Chondrocyte (in vitro differentiated cells): ENCODE results near the gene ZNF280A. TPM values are rescaled to one million over a fixed set of nuclear protein-coding genes. Genes with fewer than 3 reads are reported as not detected.

Experiments
- DNase-seq: peaks from one replicate; pipeline ENCODE4 v3.0.0; 2021; ENCODE audit warnings: mixed read lengths, low spot score
- H3K27ac Mint-ChIP-seq: one replicate; pipeline ENCODE4 v1.8.0; 2021; ENCODE audit warnings: mild to moderate bottlenecking, moderate library complexity, mixed read lengths; ENCODE audit not compliant: unreplicated experiment
- H3K27me3 Mint-ChIP-seq: 2 replicates; pipeline ENCODE4 v1.8.0; 2021; ENCODE audit warnings: low read depth, mixed read lengths
- H3K36me3 Mint-ChIP-seq: 2 replicates; pipeline ENCODE4 v1.8.0; 2021; ENCODE audit warnings: low read depth, mixed read lengths
- H3K4me1 Mint-ChIP-seq: 2 replicates; pipeline ENCODE4 v1.8.0; 2021; ENCODE audit warnings: low read depth, mild to moderate bottlenecking, mixed read lengths
- H3K4me3 Mint-ChIP-seq: one replicate; pipeline ENCODE4 v1.8.0; 2021; ENCODE audit warnings: mild to moderate bottlenecking, moderate library complexity, mixed read lengths; ENCODE audit not compliant: unreplicated experiment
- H3K9me3 Mint-ChIP-seq: 2 replicates; pipeline ENCODE4 v1.8.0; 2021; ENCODE audit warnings: low read depth, mixed read lengths
- CTCF ChIP-seq: fragments of 200-600 bp; sonication (generic); IDR thresholded peaks from 2 replicates; pipeline ENCODE4 v1.5.0; 2021; ENCODE audit warnings: antibody characterized with exemption, mild to moderate bottlenecking, moderate library complexity
- total RNA-seq: library from RNA; stranded (reverse); gene quantifications from 3 replicates; pipeline ENCODE4 v1.2.1, GENCODE V29; 2021

Gene ZNF280A
- total RNA-seq, 1 donor from 2014 or later, result not detected

GRCh38 chr22:22545084-22545483 lies 25.0 kb upstream of the ZNF280A start:
- no peak for DNase-seq
- Mint-ChIP-seq H3K27me3 (peaks cover 10% of the 10 kb centered on the region), H3K4me1 (no peaks in the 10 kb centered on the region), H3K27ac (no peak overlapping the region), H3K4me3 (no peak overlapping the region), H3K9me3 (peaks cover 2% of the 10 kb centered on the region), H3K36me3 (no peaks in the 10 kb centered on the region)
- no peak for TF ChIP-seq CTCF

GRCh38 chr22:22538226-22538989 lies 18.3 kb upstream of the ZNF280A start:
- Mint-ChIP-seq H3K36me3 (no peaks in the 10 kb centered on the region), H3K9me3 (peaks cover 3% of the 10 kb centered on the region), H3K4me3 (no peak overlapping the region), H3K4me1 (no peaks in the 10 kb centered on the region), H3K27me3 (peaks cover 12% of the 10 kb centered on the region), H3K27ac (no peak overlapping the region)
- TF ChIP-seq CTCF, result no peak
- no peak for DNase-seq

GRCh38 chr22:22536916-22537315 lies 16.8 kb upstream of the ZNF280A start:
- no peak for TF ChIP-seq CTCF
- peaks cover 3% of the 10 kb centered on the region for H3K9me3 Mint-ChIP-seq
- H3K4me1 Mint-ChIP-seq, result no peaks in the 10 kb centered on the region

GRCh38 chr22:22536515-22536914 lies 16.4 kb upstream of the ZNF280A start:
- peaks cover 12% of the 10 kb centered on the region for H3K27me3 Mint-ChIP-seq

More at GRCh38 chr22:22536916-22537315, 16.8 kb upstream of the ZNF280A start:
- Mint-ChIP-seq H3K27ac (no peak overlapping the region), H3K27me3 (peaks cover 12% of the 10 kb centered on the region), H3K36me3 (no peaks in the 10 kb centered on the region), H3K4me3 (no peak overlapping the region)
- no peak for DNase-seq

DNA sequence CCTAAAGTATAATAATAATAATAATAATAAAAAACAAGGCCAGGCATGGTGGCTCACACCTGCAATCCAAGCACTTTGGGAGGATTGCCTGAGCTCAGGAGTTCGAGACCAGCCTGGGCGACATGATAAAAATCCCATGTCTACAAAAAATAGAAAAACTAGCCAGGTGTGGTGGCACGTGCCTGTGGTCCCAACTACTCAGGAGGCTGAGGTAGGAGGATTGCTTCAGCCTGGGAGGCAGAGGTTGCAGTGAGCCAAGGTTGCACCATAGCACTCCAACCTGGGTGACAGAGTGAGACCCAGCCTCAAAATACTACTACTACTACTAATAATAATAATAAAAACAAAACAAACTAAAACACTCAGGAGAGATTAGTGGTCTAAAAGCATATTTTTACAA lies 15.6 kb upstream of the ZNF280A start:
- Mint-ChIP-seq H3K36me3 (no peaks in the 10 kb centered on the region), H3K27me3 (peaks cover 12% of the 10 kb centered on the region), H3K4me1 (no peaks in the 10 kb centered on the region), H3K27ac (no peak overlapping the region), H3K4me3 (no peak overlapping the region), H3K9me3 (peaks cover 3% of the 10 kb centered on the region)
- DNase-seq, result no peak
- no peak for TF ChIP-seq CTCF

More at GRCh38 chr22:22536515-22536914, 16.4 kb upstream of the ZNF280A start:
- Mint-ChIP-seq H3K4me3 (no peak overlapping the region), H3K27ac (no peak overlapping the region), H3K4me1 (no peaks in the 10 kb centered on the region), H3K9me3 (peaks cover 3% of the 10 kb centered on the region), H3K36me3 (no peaks in the 10 kb centered on the region)
- no peak for TF ChIP-seq CTCF
- DNase-seq, result no peak
